ENCODE results near the gene FKBP5.
A peak's percentile ranks its signal among the peaks of the same experiment; 100 is the strongest.

- TF ChIP-seq POLR2AphosphoS5 (IDR thresholded peaks at IDR 0.05; ENCODE audit: insufficient read depth, low read depth, low read length) (peak; percentile 43), CTCF (IDR thresholded peaks at IDR 0.05; ENCODE audit: extremely low read depth in 1 of 2, insufficient read depth in 1 of 2, low read depth in 1 of 2, low read length in 2 of 2) (no peak), POLR2A (IDR thresholded peaks at IDR 0.05; ENCODE audit: low read depth, low read length) (no peak), FOS (IDR thresholded peaks at IDR 0.05; ENCODE audit: borderline replicate concordance, insufficient read depth, low read length) (peak; percentile 79), EZH2 (IDR thresholded peaks at IDR 0.05; ENCODE audit: borderline replicate concordance, low read depth, low read length, severe bottlenecking) (no peak), MAX (IDR thresholded peaks at IDR 0.05; ENCODE audit: insufficient read depth, insufficient read length) (no peak), GATA2 (IDR thresholded peaks at IDR 0.05; ENCODE audit: insufficient read depth, insufficient read length, low read depth, low read length) (peak; percentile 11), MYC (IDR thresholded peaks at IDR 0.05; ENCODE audit: low read depth, low read length) (no peak)
These were observed 92.0 kb downstream of the FKBP5 start for GRCh38 chr6:35596448-35597442.
